Endothelial cell of coronary artery (primary cell): ENCODE results near the gene SORL1. TPM values are rescaled to one million over a fixed set of nuclear protein-coding genes. Genes with fewer than 3 reads are reported as not detected.

Experiments
- total RNA-seq: library from RNA; depleted of rRNA; stranded (reverse); fragments of >200 nt; gene quantifications from 2 replicates; pipeline ENCODE4 v1.2.3, GENCODE V29; 2014

Gene SORL1, protein sequence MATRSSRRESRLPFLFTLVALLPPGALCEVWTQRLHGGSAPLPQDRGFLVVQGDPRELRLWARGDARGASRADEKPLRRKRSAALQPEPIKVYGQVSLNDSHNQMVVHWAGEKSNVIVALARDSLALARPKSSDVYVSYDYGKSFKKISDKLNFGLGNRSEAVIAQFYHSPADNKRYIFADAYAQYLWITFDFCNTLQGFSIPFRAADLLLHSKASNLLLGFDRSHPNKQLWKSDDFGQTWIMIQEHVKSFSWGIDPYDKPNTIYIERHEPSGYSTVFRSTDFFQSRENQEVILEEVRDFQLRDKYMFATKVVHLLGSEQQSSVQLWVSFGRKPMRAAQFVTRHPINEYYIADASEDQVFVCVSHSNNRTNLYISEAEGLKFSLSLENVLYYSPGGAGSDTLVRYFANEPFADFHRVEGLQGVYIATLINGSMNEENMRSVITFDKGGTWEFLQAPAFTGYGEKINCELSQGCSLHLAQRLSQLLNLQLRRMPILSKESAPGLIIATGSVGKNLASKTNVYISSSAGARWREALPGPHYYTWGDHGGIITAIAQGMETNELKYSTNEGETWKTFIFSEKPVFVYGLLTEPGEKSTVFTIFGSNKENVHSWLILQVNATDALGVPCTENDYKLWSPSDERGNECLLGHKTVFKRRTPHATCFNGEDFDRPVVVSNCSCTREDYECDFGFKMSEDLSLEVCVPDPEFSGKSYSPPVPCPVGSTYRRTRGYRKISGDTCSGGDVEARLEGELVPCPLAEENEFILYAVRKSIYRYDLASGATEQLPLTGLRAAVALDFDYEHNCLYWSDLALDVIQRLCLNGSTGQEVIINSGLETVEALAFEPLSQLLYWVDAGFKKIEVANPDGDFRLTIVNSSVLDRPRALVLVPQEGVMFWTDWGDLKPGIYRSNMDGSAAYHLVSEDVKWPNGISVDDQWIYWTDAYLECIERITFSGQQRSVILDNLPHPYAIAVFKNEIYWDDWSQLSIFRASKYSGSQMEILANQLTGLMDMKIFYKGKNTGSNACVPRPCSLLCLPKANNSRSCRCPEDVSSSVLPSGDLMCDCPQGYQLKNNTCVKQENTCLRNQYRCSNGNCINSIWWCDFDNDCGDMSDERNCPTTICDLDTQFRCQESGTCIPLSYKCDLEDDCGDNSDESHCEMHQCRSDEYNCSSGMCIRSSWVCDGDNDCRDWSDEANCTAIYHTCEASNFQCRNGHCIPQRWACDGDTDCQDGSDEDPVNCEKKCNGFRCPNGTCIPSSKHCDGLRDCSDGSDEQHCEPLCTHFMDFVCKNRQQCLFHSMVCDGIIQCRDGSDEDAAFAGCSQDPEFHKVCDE (N-terminal part only)
- 0.09 and 0.45 TPM in 2 replicates for total RNA-seq

DNA sequence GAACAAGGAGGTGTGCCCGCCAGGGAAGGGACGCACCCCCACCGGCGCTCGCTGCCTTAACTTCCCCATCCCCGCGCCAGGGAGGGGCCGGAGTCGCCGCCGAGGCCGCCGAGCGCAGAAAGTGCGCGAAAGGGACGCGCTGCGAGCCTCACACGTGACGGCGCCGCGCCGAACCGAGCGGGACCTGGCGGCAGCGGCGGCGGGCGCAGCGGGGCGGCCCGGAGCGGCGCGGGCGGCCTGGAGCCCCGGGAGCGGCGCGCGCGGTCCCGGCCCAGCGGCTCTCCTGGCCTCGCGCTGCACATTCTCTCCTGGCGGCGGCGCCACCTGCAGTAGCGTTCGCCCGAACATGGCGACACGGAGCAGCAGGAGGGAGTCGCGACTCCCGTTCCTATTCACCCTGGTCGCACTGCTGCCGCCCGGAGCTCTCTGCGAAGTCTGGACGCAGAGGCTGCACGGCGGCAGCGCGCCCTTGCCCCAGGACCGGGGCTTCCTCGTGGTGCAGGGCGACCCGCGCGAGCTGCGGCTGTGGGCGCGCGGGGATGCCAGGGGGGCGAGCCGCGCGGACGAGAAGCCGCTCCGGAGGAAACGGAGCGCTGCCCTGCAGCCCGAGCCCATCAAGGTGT lies at the start of gene SORL1:
Gene SORL1 (plus strand): TSS at position 329 of the 623 bp plus-strand sequence. CDS start 18 bp downstream, at position 347.

DNA sequence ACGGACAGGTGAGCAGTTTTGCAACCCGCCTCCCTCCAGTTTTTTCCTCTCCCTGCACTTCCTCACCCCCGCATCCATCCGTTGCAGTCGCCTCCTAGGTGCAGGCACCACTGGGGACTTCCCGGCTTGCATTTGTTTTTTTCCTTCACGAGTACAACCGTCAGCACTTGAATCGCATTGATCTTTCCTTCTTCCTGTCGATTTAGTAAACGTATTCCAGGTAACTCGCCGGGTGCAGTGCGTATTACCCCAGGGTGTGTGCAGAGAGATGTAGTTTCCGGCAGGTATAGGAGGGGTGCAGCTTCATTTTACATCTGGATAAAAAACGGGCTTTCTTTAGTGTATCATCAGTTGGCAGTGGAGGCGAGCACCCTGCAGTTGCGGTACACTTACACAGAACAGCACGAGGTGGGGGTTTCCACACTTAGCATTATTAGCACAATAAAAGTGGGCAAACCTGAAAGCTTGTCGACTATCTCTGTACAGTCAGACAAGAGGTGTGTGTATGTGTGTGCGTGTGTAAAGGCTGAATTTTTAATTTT lies 566 bp downstream of the SORL1 start, which contains the start of gene SORL1-AS1:
Gene SORL1-AS1 (minus strand): TSS at position 359 of the 542 bp plus-strand sequence.

Other genes with a start within 250 kb of the SORL1 start
- gene SC5D, start 159.5 kb upstream of the SORL1 start, total RNA-seq = 20.6 and 23.6 TPM in 2 replicates